GM23248 (cell line): ENCODE results near the gene RRAS. TPM values are rescaled to one million over a fixed set of nuclear protein-coding genes. Genes with fewer than 3 reads are reported as not detected.

Experiments
- DNase-seq: peaks from one replicate; pipeline ENCODE4 v3.0.0-alpha.2; 2015
- H2AFZ ChIP-seq: fragments of 200-600 bp; sonication (generic); 2 replicates; pipeline ENCODE4 v1.6.1; 2016; ENCODE audit warnings: antibody characterized with exemption
- H3F3A ChIP-seq: fragments of 200-600 bp; sonication (generic); 2 replicates; pipeline ENCODE4 v1.6.1; 2016; ENCODE audit warnings: mild to moderate bottlenecking, antibody characterized with exemption, mixed run types; ENCODE audit not compliant: insufficient read depth
- H3K27ac ChIP-seq: fragments of 200-600 bp; sonication (generic); 2 replicates; pipeline ENCODE4 v1.5.1; 2016; ENCODE audit warnings: mild to moderate bottlenecking
- H3K27me3 ChIP-seq: fragments of 200-600 bp; sonication (generic); replicated peaks from 2 replicates; pipeline ENCODE4 v1.6.1; 2016; ENCODE audit warnings: mild to moderate bottlenecking; ENCODE audit not compliant: insufficient read depth
- H3K36me3 ChIP-seq: fragments of 200-600 bp; sonication (generic); 2 replicates; pipeline ENCODE4 v1.6.1; 2016; ENCODE audit warnings: low read depth, mild to moderate bottlenecking
- H3K4me1 ChIP-seq: fragments of 200-600 bp; sonication (generic); 2 replicates; pipeline ENCODE4 v1.6.1; 2016; ENCODE audit warnings: mild to moderate bottlenecking; ENCODE audit not compliant: insufficient read depth
- H3K4me2 ChIP-seq: fragments of 200-600 bp; sonication (generic); one replicate; pipeline ENCODE4 v1.6.1; 2016; ENCODE audit warnings: mild to moderate bottlenecking; ENCODE audit not compliant: unreplicated experiment
- H3K4me3 ChIP-seq: fragments of 200-600 bp; sonication (generic); 2 replicates; pipeline ENCODE4 v1.5.1; 2016; ENCODE audit warnings: mild to moderate bottlenecking
- H3K79me2 ChIP-seq: fragments of 200-600 bp; sonication (generic); 2 replicates; pipeline ENCODE4 v1.6.1; 2016; ENCODE audit warnings: mild to moderate bottlenecking; ENCODE audit not compliant: insufficient read depth
- H3K9ac ChIP-seq: fragments of 200-600 bp; sonication (generic); 2 replicates; pipeline ENCODE4 v1.6.1; 2016; ENCODE audit warnings: mild to moderate bottlenecking
- H3K9me2 ChIP-seq: fragments of 200-600 bp; sonication (generic); 2 replicates; pipeline ENCODE4 v1.6.1; 2016; ENCODE audit warnings: mixed run types, mild to moderate bottlenecking, moderate library complexity; ENCODE audit not compliant: insufficient read depth
- H3K9me3 ChIP-seq: fragments of 200-600 bp; sonication (generic); one replicate; pipeline ENCODE4 v1.6.1; 2017; ENCODE audit warnings: low read depth
- H4K20me1 ChIP-seq: fragments of 200-600 bp; sonication (generic); 2 replicates; pipeline ENCODE4 v1.6.0; 2016; ENCODE audit not compliant: insufficient read depth
- EZH2 ChIP-seq: fragments of 200-600 bp; sonication (generic); IDR thresholded peaks from 2 replicates; pipeline ENCODE4 v1.6.1; 2018; ENCODE audit warnings: antibody characterized with exemption, mild to moderate bottlenecking; ENCODE audit not compliant: insufficient read depth, poor library complexity, severe bottlenecking
- EZH2phosphoT487 ChIP-seq: fragments of 200-600 bp; sonication (generic); IDR thresholded peaks from 2 replicates; pipeline ENCODE4 v1.6.1; 2018; ENCODE audit warnings: antibody characterized with exemption, moderate library complexity, mild to moderate bottlenecking, low read depth; ENCODE audit not compliant: insufficient read depth
- WGBS, 2 experiments: methylation state at CpG; one replicate each; pipeline ENCODE4 v1.1.6; 2015 to 2017; ENCODE audit warnings: low lambda C conversion rate in 2 of 2, low coverage in 1 of 2; ENCODE audit errors: missing lambda C conversion rate in 2 of 2; 5-methylcytosine and 5-hydroxymethylcytosine counted together
- in situ Hi-C: fragments of 300-500 bp; cut with MboI; formaldehyde crosslinking; loops from 2 replicates; pipeline ENCODE4 v1.15.0; 2020
- polyA plus RNA-seq: library from polyadenylated mRNA; unstranded; fragments of >200 nt; fragmentation: Nextera tagmentation; extraction: Ambion mirVana; gene quantifications from 2 replicates; pipeline ENCODE4 v1.2.1, GENCODE V29; 2016
- total RNA-seq: library from RNA; depleted of rRNA; stranded (reverse); fragments of >200 nt; shearing (Covaris generic); gene quantifications from 2 replicates; pipeline ENCODE4 v1.2.3, GENCODE V29; 2014

RRAS gene
- total and polyA plus RNA-seq, 2 experiments from 2014 or later: 116 to 337 TPM

- DNase-seq: peak; percentile 56
- no peaks in the 10 kb centered on the region for H3K9me3 ChIP-seq
- in situ Hi-C loops: no loop called here
- H3F3A ChIP-seq: peaks cover 19% of the 10 kb centered on the region
- H3K27ac ChIP-seq: peak overlapping the region; percentile 93
- H3K36me3 ChIP-seq: peaks cover 8% of the 10 kb centered on the region
- H3K79me2 ChIP-seq: peaks cover 84% of the 10 kb centered on the region
- WGBS, 2 experiments: 74 to 78% methylated on average over 4 of the region's 4 CpGs
- TF ChIP-seq EZH2 (no peak), EZH2phosphoT487 (no peak)
- no peak overlapping the region for H3K4me3 ChIP-seq
- peaks cover 26% of the 10 kb centered on the region for H3K4me1 ChIP-seq
- H2AFZ ChIP-seq: no peak overlapping the region
- H3K9ac ChIP-seq: peak overlapping the region; percentile 77
- H4K20me1 ChIP-seq: no peaks in the 10 kb centered on the region
- no peaks in the 10 kb centered on the region for H3K9me2 ChIP-seq
- H3K27me3 ChIP-seq: no peaks in the 10 kb centered on the region
- peak overlapping the region; percentile 62 for H3K4me2 ChIP-seq
Measured at GRCh38 chr19:49613374-49613773, 26.6 kb downstream of the RRAS start.

- Histone ChIP-seq H3K9ac (no peak overlapping the region), H3K79me2 (peaks cover 92% of the 10 kb centered on the region), H3K27ac (no peak overlapping the region), H3K9me2 (no peaks in the 10 kb centered on the region), H3F3A (peaks cover 19% of the 10 kb centered on the region), H3K4me3 (no peak overlapping the region), H2AFZ (no peak overlapping the region), H3K9me3 (no peaks in the 10 kb centered on the region), H3K27me3 (no peaks in the 10 kb centered on the region), H3K36me3 (peaks cover 4% of the 10 kb centered on the region; the same call in 1 of the 2 replicates), H4K20me1 (no peaks in the 10 kb centered on the region), H3K4me2 (no peak overlapping the region), H3K4me1 (peaks cover 23% of the 10 kb centered on the region)
- no peak for TF ChIP-seq EZH2phosphoT487
- no peak for TF ChIP-seq EZH2
- in situ Hi-C loops: no loop called here
- WGBS, 2 experiments: 93 to 95% methylated on average over 7 to 12 of the region's 12 CpGs
- no peak for DNase-seq
Measured at GRCh38 chr19:49609499-49610092, 30.3 kb downstream of the RRAS start.

GRCh38 chr19:49605605-49606004 lies 34.3 kb downstream of the RRAS start:
- Histone ChIP-seq H3K79me2 (peaks cover 97% of the 10 kb centered on the region), H3K9me3 (no peaks in the 10 kb centered on the region), H3K4me3 (no peak overlapping the region), H4K20me1 (no peaks in the 10 kb centered on the region), H3K36me3 (peaks cover 29% of the 10 kb centered on the region; the same call in 1 of the 2 replicates), H3K9ac (no peak overlapping the region), H3K9me2 (no peaks in the 10 kb centered on the region), H2AFZ (no peak overlapping the region), H3F3A (no peaks in the 10 kb centered on the region), H3K4me2 (no peak overlapping the region), H3K4me1 (no peaks in the 10 kb centered on the region), H3K27me3 (no peaks in the 10 kb centered on the region), H3K27ac (no peak overlapping the region)
- in situ Hi-C loops: no loop called here
- 89 to 90% methylated on average over 7 of the region's 7 CpGs for WGBS, 2 experiments
- no peak for DNase-seq
- TF ChIP-seq EZH2: no peak
- TF ChIP-seq EZH2phosphoT487: no peak

GRCh38 chr19:49602806-49603205 lies 37.1 kb downstream of the RRAS start:
- Histone ChIP-seq H3K79me2 (peaks cover 97% of the 10 kb centered on the region), H3K4me2 (no peak overlapping the region), H3K9me2 (no peaks in the 10 kb centered on the region), H3K9me3 (no peaks in the 10 kb centered on the region), H3K4me1 (no peaks in the 10 kb centered on the region), H3F3A (no peaks in the 10 kb centered on the region), H3K4me3 (no peak overlapping the region), H3K36me3 (peaks cover 33% of the 10 kb centered on the region; the same call in 1 of the 2 replicates), H3K27ac (no peak overlapping the region), H3K27me3 (no peaks in the 10 kb centered on the region), H3K9ac (no peak overlapping the region), H2AFZ (no peak overlapping the region), H4K20me1 (no peaks in the 10 kb centered on the region)
- 95 to 98% methylated on average over 2 of the region's 2 CpGs for WGBS, 2 experiments
- in situ Hi-C loops: no loop called here
- no peak for DNase-seq
- TF ChIP-seq EZH2: no peak
- no peak for TF ChIP-seq EZH2phosphoT487
